Measurements from ENCODE around the gene CDH4.
"Not testable (repeated sequence)": the region's sequence is repeated elsewhere in the genome, so short reads cannot be mapped to it uniquely, and the experiment has no call there.

CDH4 gene

DNA sequence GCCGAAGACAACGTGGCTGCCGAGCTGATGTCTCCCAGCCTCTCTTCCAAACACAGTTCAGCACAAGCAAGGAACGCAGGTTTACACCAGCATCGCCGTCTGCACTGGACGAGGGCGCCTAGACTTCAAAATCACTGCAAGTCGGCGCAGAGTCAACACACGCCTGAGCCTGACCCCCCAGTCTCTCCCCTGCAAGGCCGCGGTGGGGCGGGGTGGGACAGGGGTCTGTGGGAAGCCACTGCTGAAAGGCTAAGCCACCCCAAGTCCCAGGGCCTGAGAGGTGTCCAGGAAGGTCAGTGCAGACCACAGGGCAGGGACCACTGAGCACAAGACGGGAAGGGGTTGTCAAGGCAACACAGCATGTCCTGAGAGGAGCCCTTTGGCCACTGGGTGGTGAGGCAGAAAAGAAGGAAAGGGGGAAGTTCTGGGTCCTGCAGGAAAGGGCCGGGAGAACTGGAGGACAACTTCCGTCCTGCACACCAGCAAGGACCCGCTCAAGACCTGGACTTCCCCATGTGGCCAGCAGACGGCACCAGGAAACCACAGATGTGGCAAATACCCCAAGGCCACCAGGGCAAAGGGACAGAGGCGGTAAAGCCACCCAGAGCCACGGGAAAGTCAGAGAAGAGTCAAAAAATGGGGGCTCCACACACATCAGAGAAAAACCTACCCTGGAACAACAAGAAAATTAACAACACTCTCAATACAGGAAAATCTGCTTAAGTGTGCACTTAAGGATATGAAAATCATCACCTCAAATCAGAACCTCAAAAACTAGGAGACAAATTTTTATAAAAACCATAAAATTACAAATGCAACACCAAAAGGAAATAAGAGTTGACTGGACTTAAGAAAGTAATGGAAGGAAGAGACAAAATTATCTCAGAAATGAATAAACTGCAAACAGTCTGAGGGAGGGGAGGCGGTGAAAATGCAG lies 728.9 kb downstream of the CDH4 start:
- Histone ChIP-seq H3K27ac (ENCODE audit: low read depth in 2 of 2, low read length in 2 of 2) (no peak overlapping the region), H3K9me3 (ENCODE audit: control insufficient read depth in 2 of 2, low read length in 2 of 2) (no peaks in the 10 kb centered on the region), H3K36me3 (ENCODE audit: control insufficient read depth in 2 of 2, insufficient read depth in 2 of 2, low read length in 2 of 2) (peaks cover 17 to 29% of the 10 kb centered on the region in 2 donors), H3K4me1 (ENCODE audit: control insufficient read depth in 2 of 2, insufficient read depth in 2 of 2, low read length in 2 of 2) (no peaks in the 10 kb centered on the region), H3K27me3 (ENCODE audit: control insufficient read depth in 2 of 2, insufficient read depth in 2 of 2, low read length in 2 of 2) (no peaks in the 10 kb centered on the region), H3K4me3 (ENCODE audit: low read length in 2 of 2) (no peak overlapping the region), H3K9ac (ENCODE audit: low read depth in 1 of 2, low read length in 2 of 2) (no peak overlapping the region)

DNA sequence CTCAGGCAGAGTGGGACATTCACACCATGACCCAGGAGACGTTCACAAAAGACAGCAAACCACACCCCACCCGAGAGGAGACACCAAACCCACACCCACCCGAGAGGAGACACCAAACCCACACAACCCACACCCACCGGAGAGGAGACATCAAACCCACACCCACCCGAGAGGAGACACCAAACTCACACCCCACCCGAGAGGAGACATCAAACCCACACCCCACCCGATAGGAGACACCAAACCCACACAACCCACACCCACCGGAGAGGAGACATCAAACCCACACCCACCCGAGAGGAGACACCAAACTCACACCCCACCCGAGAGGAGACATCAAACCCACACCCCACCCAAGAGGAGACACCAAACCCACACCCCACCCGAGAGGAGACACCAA lies 729.6 kb downstream of the CDH4 start:
- not testable (repeated sequence) for H3K27me3 ChIP-seq (ENCODE audit: control insufficient read depth in 2 of 2, insufficient read depth in 2 of 2, low read length in 2 of 2)

GRCh38 chr20:61982191-61982950 lies 730.3 kb downstream of the CDH4 start:
- Histone ChIP-seq H3K36me3 (ENCODE audit: control insufficient read depth in 2 of 2, insufficient read depth in 2 of 2, low read length in 2 of 2) (peaks cover 19 to 30% of the 10 kb centered on the region in 2 donors), H3K27me3 (ENCODE audit: control insufficient read depth in 2 of 2, insufficient read depth in 2 of 2, low read length in 2 of 2) (no peaks in the 10 kb centered on the region), H3K9ac (ENCODE audit: low read depth in 1 of 2, low read length in 2 of 2) (no peak overlapping the region), H3K4me3 (ENCODE audit: low read length in 2 of 2) (no peak overlapping the region), H3K4me1 (ENCODE audit: control insufficient read depth in 2 of 2, insufficient read depth in 2 of 2, low read length in 2 of 2) (no peaks in the 10 kb centered on the region), H3K27ac (ENCODE audit: low read depth in 2 of 2, low read length in 2 of 2) (no peak overlapping the region), H3K9me3 (ENCODE audit: control insufficient read depth in 2 of 2, low read length in 2 of 2) (no peaks in the 10 kb centered on the region)

More for the DNA sequence above, 729.6 kb downstream of the CDH4 start:
- H3K36me3 ChIP-seq (ENCODE audit: control insufficient read depth in 2 of 2, insufficient read depth in 2 of 2, low read length in 2 of 2): peaks cover 14 to 25% of the 10 kb centered on the region in 2 donors
- not testable (repeated sequence) for H3K27ac ChIP-seq (ENCODE audit: low read depth in 2 of 2, low read length in 2 of 2); H3K9ac ChIP-seq (ENCODE audit: low read depth in 1 of 2, low read length in 2 of 2); H3K4me1 ChIP-seq (ENCODE audit: control insufficient read depth in 2 of 2, insufficient read depth in 2 of 2, low read length in 2 of 2); H3K4me3 ChIP-seq (ENCODE audit: low read length in 2 of 2); H3K9me3 ChIP-seq (ENCODE audit: control insufficient read depth in 2 of 2, low read length in 2 of 2)

DNA sequence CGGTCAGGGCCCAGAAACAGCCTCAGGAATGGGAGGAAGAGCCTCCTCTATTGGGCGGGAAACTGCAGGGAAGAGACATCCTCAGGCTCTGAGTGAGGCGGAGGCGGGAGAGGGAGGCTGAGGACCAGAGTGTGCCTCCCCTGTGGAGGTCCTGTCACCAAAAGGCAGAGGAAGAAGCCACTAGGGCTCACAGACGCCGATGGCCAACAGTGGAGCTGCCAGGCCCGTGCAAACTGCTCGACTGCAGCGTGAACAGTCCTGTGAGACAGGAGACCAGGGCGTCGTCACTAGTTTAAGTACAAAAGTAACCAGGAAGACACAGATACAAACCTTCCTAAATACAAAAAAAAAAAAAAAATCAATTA lies 730.9 kb downstream of the CDH4 start:
- H3K4me1 ChIP-seq (ENCODE audit: control insufficient read depth in 2 of 2, insufficient read depth in 2 of 2, low read length in 2 of 2): no peaks in the 10 kb centered on the region
- H3K9me3 ChIP-seq (ENCODE audit: control insufficient read depth in 2 of 2, low read length in 2 of 2): no peaks in the 10 kb centered on the region
- no peak overlapping the region for H3K9ac ChIP-seq (ENCODE audit: low read depth in 1 of 2, low read length in 2 of 2)
- H3K27ac ChIP-seq (ENCODE audit: low read depth in 2 of 2, low read length in 2 of 2): no peak overlapping the region
- peaks cover 23 to 35% of the 10 kb centered on the region in 2 donors for H3K36me3 ChIP-seq (ENCODE audit: control insufficient read depth in 2 of 2, insufficient read depth in 2 of 2, low read length in 2 of 2)
- H3K27me3 ChIP-seq (ENCODE audit: control insufficient read depth in 2 of 2, insufficient read depth in 2 of 2, low read length in 2 of 2): no peaks in the 10 kb centered on the region
- no peak overlapping the region for H3K4me3 ChIP-seq (ENCODE audit: low read length in 2 of 2)

DNA sequence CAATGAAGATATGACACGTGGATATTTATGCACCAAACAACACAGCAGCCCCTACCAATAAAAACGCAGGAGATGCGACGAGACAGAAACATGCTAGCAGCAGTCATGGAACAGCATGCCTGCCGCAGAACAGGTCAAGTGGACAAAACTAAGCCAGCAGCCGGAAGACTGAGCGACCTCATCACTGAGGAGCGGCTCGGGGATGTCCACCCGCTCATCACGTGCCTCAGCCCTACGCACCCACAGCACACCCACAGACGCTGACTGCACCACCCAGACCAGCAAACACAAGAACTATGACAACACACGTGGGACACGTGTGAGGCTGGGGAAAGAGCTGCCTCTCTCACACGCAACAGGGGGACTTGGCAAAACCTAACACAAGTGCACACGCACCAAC lies 731.9 kb downstream of the CDH4 start:
- H3K27ac ChIP-seq (ENCODE audit: low read depth in 2 of 2, low read length in 2 of 2): no peak overlapping the region
- H3K4me1 ChIP-seq (ENCODE audit: control insufficient read depth in 2 of 2, insufficient read depth in 2 of 2, low read length in 2 of 2): no peaks in the 10 kb centered on the region
- H3K9me3 ChIP-seq (ENCODE audit: control insufficient read depth in 2 of 2, low read length in 2 of 2): no peaks in the 10 kb centered on the region
- peaks cover 30 to 36% of the 10 kb centered on the region in 2 donors for H3K36me3 ChIP-seq (ENCODE audit: control insufficient read depth in 2 of 2, insufficient read depth in 2 of 2, low read length in 2 of 2)
- H3K9ac ChIP-seq (ENCODE audit: low read depth in 1 of 2, low read length in 2 of 2): no peak overlapping the region
- no peaks in the 10 kb centered on the region for H3K27me3 ChIP-seq (ENCODE audit: control insufficient read depth in 2 of 2, insufficient read depth in 2 of 2, low read length in 2 of 2)
- no peak overlapping the region for H3K4me3 ChIP-seq (ENCODE audit: low read length in 2 of 2)

- peaks cover 32 to 36% of the 10 kb centered on the region in 2 donors for H3K36me3 ChIP-seq (ENCODE audit: control insufficient read depth in 2 of 2, insufficient read depth in 2 of 2, low read length in 2 of 2)
- H3K27ac ChIP-seq (ENCODE audit: low read depth in 2 of 2, low read length in 2 of 2); H3K9me3 ChIP-seq (ENCODE audit: control insufficient read depth in 2 of 2, low read length in 2 of 2); H3K4me1 ChIP-seq (ENCODE audit: control insufficient read depth in 2 of 2, insufficient read depth in 2 of 2, low read length in 2 of 2); H3K4me3 ChIP-seq (ENCODE audit: low read length in 2 of 2); H3K9ac ChIP-seq (ENCODE audit: low read depth in 1 of 2, low read length in 2 of 2); H3K27me3 ChIP-seq (ENCODE audit: control insufficient read depth in 2 of 2, insufficient read depth in 2 of 2, low read length in 2 of 2): not testable (repeated sequence)
Observed at GRCh38 chr20:61984431-61984830, 732.4 kb downstream of the CDH4 start.

DNA sequence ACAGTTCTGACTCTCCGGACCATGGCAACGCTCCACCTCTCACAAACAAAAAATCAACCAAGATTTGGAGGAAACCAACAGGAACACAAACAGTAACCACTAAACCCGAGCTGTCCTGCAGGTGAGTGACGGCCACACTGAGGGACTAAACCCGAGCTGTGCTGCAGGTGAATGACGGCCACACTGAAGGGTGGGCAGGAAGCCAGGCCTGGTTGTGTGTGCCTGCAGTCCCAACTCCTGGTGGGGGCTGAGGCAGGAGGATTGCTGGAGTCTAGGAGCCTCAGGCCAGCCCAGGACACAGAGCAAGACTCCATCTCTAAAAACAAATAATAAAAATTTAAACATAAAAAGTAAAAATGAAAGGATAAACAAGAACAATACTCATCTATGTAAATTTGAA lies 733.0 kb downstream of the CDH4 start:
- no peaks in the 10 kb centered on the region for H3K9me3 ChIP-seq (ENCODE audit: control insufficient read depth in 2 of 2, low read length in 2 of 2)
- no peak overlapping the region for H3K4me3 ChIP-seq (ENCODE audit: low read length in 2 of 2)
- no peaks in the 10 kb centered on the region for H3K4me1 ChIP-seq (ENCODE audit: control insufficient read depth in 2 of 2, insufficient read depth in 2 of 2, low read length in 2 of 2)
- H3K27me3 ChIP-seq (ENCODE audit: control insufficient read depth in 2 of 2, insufficient read depth in 2 of 2, low read length in 2 of 2): no peaks in the 10 kb centered on the region
- peaks cover 37 to 39% of the 10 kb centered on the region in 2 donors for H3K36me3 ChIP-seq (ENCODE audit: control insufficient read depth in 2 of 2, insufficient read depth in 2 of 2, low read length in 2 of 2)
- H3K9ac ChIP-seq (ENCODE audit: low read depth in 1 of 2, low read length in 2 of 2): no peak overlapping the region
- H3K27ac ChIP-seq (ENCODE audit: low read depth in 2 of 2, low read length in 2 of 2): no peak overlapping the region

DNA sequence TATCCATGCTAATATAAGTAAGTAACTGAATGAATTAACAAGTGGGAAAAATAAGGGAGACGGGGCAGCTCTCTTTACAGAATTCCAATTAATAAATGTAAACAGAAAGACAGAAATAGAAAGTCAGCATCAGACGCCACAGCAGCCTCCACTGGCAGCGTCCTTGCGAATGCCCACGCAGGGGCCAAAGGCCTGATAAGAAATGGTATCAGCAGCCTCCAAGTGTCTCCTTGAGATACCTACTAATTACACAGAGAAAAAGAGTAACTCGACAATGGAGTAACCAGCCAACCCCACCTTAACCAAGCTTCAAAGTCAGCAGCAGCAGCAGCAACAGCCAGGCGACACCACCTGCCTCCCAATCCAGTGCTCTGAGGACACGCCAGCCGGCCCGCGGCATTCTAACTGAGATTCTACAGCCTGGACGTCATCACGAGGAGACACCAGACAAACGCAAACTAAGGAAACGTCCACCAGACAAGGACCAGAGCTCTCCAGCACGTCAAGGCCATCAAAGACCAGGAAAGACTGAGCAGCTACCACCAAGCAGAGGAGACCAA lies 734.8 kb downstream of the CDH4 start:
- H3K9ac ChIP-seq (ENCODE audit: low read depth in 1 of 2, low read length in 2 of 2): no peak overlapping the region
- H3K27ac ChIP-seq (ENCODE audit: low read depth in 2 of 2, low read length in 2 of 2): no peak overlapping the region
- no peaks in the 10 kb centered on the region for H3K27me3 ChIP-seq (ENCODE audit: control insufficient read depth in 2 of 2, insufficient read depth in 2 of 2, low read length in 2 of 2)
- H3K4me1 ChIP-seq (ENCODE audit: control insufficient read depth in 2 of 2, insufficient read depth in 2 of 2, low read length in 2 of 2): no peaks in the 10 kb centered on the region
- peaks cover 37 to 51% of the 10 kb centered on the region in 2 donors for H3K36me3 ChIP-seq (ENCODE audit: control insufficient read depth in 2 of 2, insufficient read depth in 2 of 2, low read length in 2 of 2)
- H3K4me3 ChIP-seq (ENCODE audit: low read length in 2 of 2): no peak overlapping the region
- peaks cover 0 to 4% of the 10 kb centered on the region in 2 donors for H3K9me3 ChIP-seq (ENCODE audit: control insufficient read depth in 2 of 2, low read length in 2 of 2)

DNA sequence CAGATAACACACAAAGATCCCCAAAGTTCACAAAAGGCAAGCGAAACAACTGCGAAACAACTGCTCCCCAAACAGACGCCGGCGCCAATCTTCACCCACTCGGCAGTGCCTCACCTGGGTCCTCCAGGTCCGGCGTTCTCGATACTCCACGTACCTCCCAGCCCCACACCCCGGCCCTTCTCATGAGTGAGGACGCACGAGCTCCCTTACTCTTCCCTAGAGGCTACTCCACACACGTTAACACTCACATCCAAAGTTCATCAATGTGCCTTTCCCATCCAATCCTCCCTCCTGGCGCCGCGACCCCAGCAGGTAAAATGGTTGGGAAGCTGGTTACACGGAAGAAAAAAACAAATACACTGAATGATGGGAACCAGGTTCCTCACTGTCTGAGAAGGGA lies 736.6 kb downstream of the CDH4 start:
- peaks cover 0 to 7% of the 10 kb centered on the region in 2 donors for H3K9me3 ChIP-seq (ENCODE audit: control insufficient read depth in 2 of 2, low read length in 2 of 2)
- H3K27ac ChIP-seq (ENCODE audit: low read depth in 2 of 2, low read length in 2 of 2): no peak overlapping the region
- no peak overlapping the region for H3K9ac ChIP-seq (ENCODE audit: low read depth in 1 of 2, low read length in 2 of 2)
- no peak overlapping the region for H3K4me3 ChIP-seq (ENCODE audit: low read length in 2 of 2)
- H3K4me1 ChIP-seq (ENCODE audit: control insufficient read depth in 2 of 2, insufficient read depth in 2 of 2, low read length in 2 of 2): no peaks in the 10 kb centered on the region
- no peaks in the 10 kb centered on the region for H3K27me3 ChIP-seq (ENCODE audit: control insufficient read depth in 2 of 2, insufficient read depth in 2 of 2, low read length in 2 of 2)
- peaks cover 52 to 65% of the 10 kb centered on the region in 2 donors for H3K36me3 ChIP-seq (ENCODE audit: control insufficient read depth in 2 of 2, insufficient read depth in 2 of 2, low read length in 2 of 2)

DNA sequence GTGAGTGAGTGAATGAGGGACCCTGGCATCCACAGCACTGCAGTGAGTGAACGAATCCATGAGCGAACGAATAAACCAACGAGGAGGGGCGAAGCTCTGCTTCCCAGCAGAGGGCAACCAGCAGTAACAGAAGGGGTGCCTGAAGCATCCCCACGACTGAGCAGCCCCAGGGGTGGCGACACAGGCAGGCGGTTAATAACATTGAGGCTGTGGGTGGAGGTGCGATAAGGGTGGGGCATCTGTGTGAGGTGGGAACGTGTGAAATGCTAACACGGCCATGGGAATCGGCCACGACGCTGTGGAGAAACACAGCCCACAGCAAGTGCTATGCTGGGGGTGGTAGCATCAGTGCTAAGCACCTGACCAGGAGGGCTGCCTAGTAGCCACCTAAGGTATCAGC lies 737.7 kb downstream of the CDH4 start:
- H3K4me3 ChIP-seq (ENCODE audit: low read length in 2 of 2): no peak overlapping the region
- peaks cover 54 to 65% of the 10 kb centered on the region in 2 donors for H3K36me3 ChIP-seq (ENCODE audit: control insufficient read depth in 2 of 2, insufficient read depth in 2 of 2, low read length in 2 of 2)
- H3K9me3 ChIP-seq (ENCODE audit: control insufficient read depth in 2 of 2, low read length in 2 of 2): peaks cover 0 to 7% of the 10 kb centered on the region in 2 donors
- no peak overlapping the region for H3K9ac ChIP-seq (ENCODE audit: low read depth in 1 of 2, low read length in 2 of 2)
- no peaks in the 10 kb centered on the region for H3K27me3 ChIP-seq (ENCODE audit: control insufficient read depth in 2 of 2, insufficient read depth in 2 of 2, low read length in 2 of 2)
- no peaks in the 10 kb centered on the region for H3K4me1 ChIP-seq (ENCODE audit: control insufficient read depth in 2 of 2, insufficient read depth in 2 of 2, low read length in 2 of 2)
- no peak overlapping the region for H3K27ac ChIP-seq (ENCODE audit: low read depth in 2 of 2, low read length in 2 of 2)

Data from mucosa of rectum (tissue), 2 donors.